Subcutaneous adipose tissue (tissue), 4 donors: Measurements from ENCODE around the gene CPNE9. TPM values are rescaled to one million over a fixed set of nuclear protein-coding genes. Genes with fewer than 3 reads are reported as not detected.

Source experiments
- CTCF ChIP-seq: fragments of 450-650 bp; IDR thresholded peaks from one replicate; pipeline ENCODE4 v1.5.1; 2016; ENCODE audit warnings: low read depth, mild to moderate bottlenecking, control low read depth, antibody characterized with exemption, moderate library complexity
- total RNA-seq, 4 donors: library from RNA; depleted of rRNA; stranded (reverse); fragments of >200 nt; gene quantifications; one replicate each; pipeline ENCODE4 v1.1.0, GENCODE V29; 2016

The CPNE9 gene
- total RNA-seq, 4 donors from 2014 or later, result 2.0 TPM; not detected in 3

DNA sequence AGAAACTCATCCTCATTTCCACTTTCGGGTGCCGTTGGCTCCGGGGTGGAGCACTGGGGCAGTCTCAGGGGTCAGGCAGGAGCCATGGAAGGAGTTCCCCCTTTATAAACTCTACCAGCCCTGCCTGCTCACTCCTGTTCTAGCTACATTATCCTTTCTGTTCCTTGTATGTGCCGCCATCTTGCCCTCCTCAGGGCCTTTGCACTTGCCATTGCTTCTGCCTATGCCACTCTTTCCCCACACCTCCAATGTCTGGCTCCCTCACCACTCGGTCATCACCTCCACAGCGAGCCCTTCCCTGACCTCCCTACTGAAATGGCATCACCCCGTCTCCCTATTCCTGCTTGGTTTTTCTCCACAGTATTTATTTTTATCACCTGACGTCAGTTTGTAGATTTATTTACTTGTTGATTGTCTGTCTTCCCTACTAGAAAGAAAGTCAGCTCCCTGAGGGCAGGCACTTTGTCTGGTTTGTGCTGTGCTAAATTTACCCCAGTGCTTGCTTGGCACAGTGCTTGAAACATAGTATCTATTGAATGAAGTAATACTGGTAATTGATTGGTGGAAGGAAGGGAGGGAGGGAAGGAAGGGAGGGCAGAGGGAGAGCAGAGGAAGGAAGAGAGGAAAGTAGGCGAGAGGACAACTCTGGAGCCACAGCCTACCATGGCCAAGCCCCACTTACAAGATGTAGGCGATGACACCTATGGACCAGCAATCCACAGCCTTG lies 57.3 kb downstream of the CPNE9 start:
- no peak for TF ChIP-seq CTCF

DNA sequence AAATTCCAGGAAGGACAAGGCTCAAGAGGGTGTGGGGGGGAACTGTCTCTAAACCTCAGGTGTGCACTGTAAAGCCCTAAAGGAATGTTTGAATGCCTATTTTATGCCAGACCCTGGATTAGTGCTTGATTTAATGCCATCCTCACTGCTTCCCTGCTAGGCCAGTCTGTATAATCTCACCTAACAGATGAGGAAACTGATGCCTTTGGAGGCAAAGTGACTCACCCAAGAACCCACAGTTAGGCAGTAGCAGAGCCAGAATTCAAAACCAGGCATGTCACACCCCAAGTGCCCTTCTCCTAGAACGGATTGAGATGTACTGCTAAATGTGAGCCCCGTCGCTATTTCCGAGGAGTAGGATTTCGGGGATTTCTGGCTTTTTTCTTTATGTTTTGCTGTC lies 58.3 kb downstream of the CPNE9 start:
- TF ChIP-seq CTCF, result no peak

- TF ChIP-seq CTCF, result no peak
Observed at GRCh38 chr3:9762871-9763270, 59.2 kb downstream of the CPNE9 start.

GRCh38 chr3:9765865-9766264 lies 62.2 kb downstream of the CPNE9 start:
- no peak for TF ChIP-seq CTCF

GRCh38 chr3:9767418-9767817 lies 63.8 kb downstream of the CPNE9 start:
- TF ChIP-seq CTCF, result no peak

- TF ChIP-seq CTCF, result no peak
Observed at GRCh38 chr3:9768141-9768775, 64.6 kb downstream of the CPNE9 start.

DNA sequence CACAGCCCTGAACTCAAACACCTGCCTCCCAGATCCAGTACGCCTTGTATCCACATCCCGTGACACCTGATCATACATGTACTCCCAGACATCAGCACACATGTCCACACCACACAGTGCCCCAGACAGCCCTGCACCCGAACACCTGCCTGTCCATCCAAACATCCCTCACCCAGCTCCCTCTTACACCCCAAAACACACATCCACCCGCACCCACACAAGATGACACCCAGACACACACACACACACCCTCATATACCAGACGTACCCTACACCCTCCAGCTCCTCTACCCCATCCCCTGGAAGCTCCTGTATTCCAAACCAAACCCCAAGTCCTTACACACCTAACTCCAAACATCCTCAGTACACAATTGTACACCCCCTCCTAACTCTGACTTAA lies 65.4 kb downstream of the CPNE9 start:
- TF ChIP-seq CTCF, result no peak
